Neural cell (in vitro differentiated cells): Measurements from ENCODE around the gene TAS2R50. TPM values are rescaled to one million over a fixed set of nuclear protein-coding genes. Genes with fewer than 3 reads are reported as not detected.

ENCODE experiments used
- H2AFZ ChIP-seq: fragments of 200-600, 300-800 bp; sonication (generic), shearing (Covaris generic); 2 replicates; pipeline ENCODE4 v1.6.0; 2014; ENCODE audit warnings: low read depth, mild to moderate bottlenecking, antibody characterized with exemption, low read length, moderate library complexity
- H3F3A ChIP-seq: fragments of 200-600 bp; shearing (Covaris generic); 2 replicates; pipeline ENCODE4 v1.6.1; 2016; ENCODE audit warnings: mild to moderate bottlenecking, moderate library complexity, mixed read lengths, antibody characterized with exemption, low read length; ENCODE audit not compliant: insufficient read depth, poor library complexity, severe bottlenecking
- H3K27ac ChIP-seq: fragments of 200-600, 300-800 bp; sonication (generic), shearing (Covaris generic); 2 replicates; pipeline ENCODE4 v1.5.1; 2014; ENCODE audit warnings: mild to moderate bottlenecking, low read length, moderate library complexity
- H3K27me3 ChIP-seq: fragments of 300-800, 200-600 bp; sonication (generic), shearing (Covaris generic); 2 replicates; pipeline ENCODE4 v1.6.0; 2014; ENCODE audit warnings: mild to moderate bottlenecking, low read depth, low read length, moderate library complexity; ENCODE audit not compliant: insufficient read depth
- H3K36me3 ChIP-seq: fragments of 300-800, 200-600 bp; sonication (generic), shearing (Covaris generic); 2 replicates; pipeline ENCODE4 v1.5.1; 2014; ENCODE audit warnings: mild to moderate bottlenecking, antibody characterized with exemption, low read length, moderate library complexity; ENCODE audit not compliant: insufficient read depth
- H3K4me2 ChIP-seq: fragments of 300-800, 200-600 bp; sonication (generic), shearing (Covaris generic); 2 replicates; pipeline ENCODE4 v1.6.0; 2014; ENCODE audit warnings: mild to moderate bottlenecking, low read length
- H3K4me3 ChIP-seq: fragments of 300-800, 200-600 bp; sonication (generic), shearing (Covaris generic); 2 replicates; pipeline ENCODE4 v1.5.1; 2014; ENCODE audit warnings: mild to moderate bottlenecking, low read length, moderate library complexity
- H3K79me2 ChIP-seq: fragments of 200-600 bp; shearing (Covaris generic); replicated peaks from 2 replicates; pipeline ENCODE4 v1.6.0; 2014; ENCODE audit warnings: mild to moderate bottlenecking, low read length, moderate library complexity; ENCODE audit not compliant: insufficient read depth
- H3K9ac ChIP-seq: fragments of 300-800, 200-600 bp; sonication (generic), shearing (Covaris generic); 2 replicates; pipeline ENCODE4 v1.6.1; 2016; ENCODE audit warnings: mild to moderate bottlenecking, low read length, mixed read lengths
- H3K9me2 ChIP-seq: fragments of 200-600 bp; shearing (Covaris generic); 2 replicates; pipeline ENCODE4 v1.6.1; 2016; ENCODE audit warnings: mild to moderate bottlenecking, low read length, mixed read lengths; ENCODE audit not compliant: insufficient read depth
- H3K9me3 ChIP-seq: fragments of 200-600, 300-800 bp; sonication (generic), shearing (Covaris generic); 2 replicates; pipeline ENCODE4 v1.6.1; 2016; ENCODE audit warnings: mild to moderate bottlenecking, mixed run types, low read length, moderate library complexity, mixed read lengths
- H4K20me1 ChIP-seq: fragments of 200-600 bp; shearing (Covaris generic); 2 replicates; pipeline ENCODE4 v1.6.1; 2016; ENCODE audit warnings: mild to moderate bottlenecking, mixed run types; ENCODE audit not compliant: insufficient read depth
- CTCF ChIP-seq: fragments of 450-650 bp; IDR thresholded peaks from 2 replicates; pipeline ENCODE4 v1.5.1; 2014; ENCODE audit warnings: antibody characterized with exemption, mild to moderate bottlenecking, moderate library complexity; ENCODE audit not compliant: poor library complexity, severe bottlenecking
- EP300 ChIP-seq: fragments of 450-650 bp; conservative IDR thresholded peaks from 2 replicates; pipeline ENCODE4 v1.6.1; 2014; ENCODE audit warnings: antibody characterized with exemption, mild to moderate bottlenecking, moderate library complexity; ENCODE audit not compliant: poor library complexity, severe bottlenecking
- EZH2 ChIP-seq: fragments of 200-600, 300-800 bp; shearing (Covaris generic), sonication (generic); IDR thresholded peaks from 2 replicates; pipeline ENCODE4 v1.6.1; 2014; ENCODE audit warnings: antibody characterized with exemption, low read length, borderline replicate concordance, mild to moderate bottlenecking; ENCODE audit not compliant: insufficient read depth, poor library complexity, severe bottlenecking
- MXI1 ChIP-seq: fragments of 450-650 bp; conservative IDR thresholded peaks from 2 replicates; pipeline ENCODE4 v1.6.1; 2014; ENCODE audit warnings: antibody characterized with exemption, mild to moderate bottlenecking; ENCODE audit not compliant: poor library complexity, severe bottlenecking
- POLR2AphosphoS5 ChIP-seq: IDR thresholded peaks from 2 replicates; pipeline ENCODE4 v1.6.1; 2012
- RAD21 ChIP-seq: fragments of 450-650 bp; conservative IDR thresholded peaks from 2 replicates; pipeline ENCODE4 v1.6.1; 2014; ENCODE audit warnings: antibody characterized with exemption, mild to moderate bottlenecking, moderate library complexity
- SMC3 ChIP-seq: fragments of 450-650 bp; conservative IDR thresholded peaks from 2 replicates; pipeline ENCODE4 v1.6.1; 2014; ENCODE audit warnings: antibody characterized with exemption, mild to moderate bottlenecking, moderate library complexity; ENCODE audit not compliant: poor library complexity
- TAF1 ChIP-seq: IDR thresholded peaks from 2 replicates; pipeline ENCODE4 v1.6.1; 2012; ENCODE audit warnings: low read depth
- polyA plus RNA-seq: library from polyadenylated mRNA; depleted of rRNA; stranded (reverse); fragments of >200 nt; gene quantifications from 2 replicates; pipeline ENCODE4 v1.2.3, GENCODE V29; 2014
- TF ChIP-seq, protein P1 (sequence below): IDR thresholded peaks from 2 replicates; pipeline ENCODE4 v1.6.1; 2012; ENCODE audit warnings: borderline replicate concordance

Gene TAS2R50
- polyA plus RNA-seq, 1 donor from 2014 or later: not detected

DNA sequence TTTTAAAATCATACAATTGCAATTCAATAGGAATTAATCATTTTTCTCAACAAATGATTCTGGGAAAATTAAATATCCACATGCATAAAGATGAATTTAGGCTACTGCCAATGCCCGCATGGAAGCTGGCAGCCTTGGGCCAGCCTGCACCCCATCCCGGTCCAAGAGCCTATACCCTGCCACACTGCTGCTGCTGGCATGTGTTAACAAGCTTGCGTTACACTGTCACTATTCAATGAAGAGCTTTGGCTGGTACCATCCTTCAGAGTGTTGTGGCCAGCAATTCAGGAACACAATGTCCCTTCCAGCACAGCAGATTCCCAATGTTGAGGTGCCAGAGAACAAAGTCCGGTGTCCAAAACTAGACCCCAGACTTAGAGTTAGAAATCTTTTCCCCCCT, 34.1 kb downstream of the TAS2R50 start:
- no peaks in the 10 kb centered on the region for H3K9me2 ChIP-seq
- no peaks in the 10 kb centered on the region for H4K20me1 ChIP-seq
- no peaks in the 10 kb centered on the region for H3K27me3 ChIP-seq
- H3K4me2 ChIP-seq: no peak overlapping the region
- no peak overlapping the region for H3K27ac ChIP-seq
- no peaks in the 10 kb centered on the region for H3K79me2 ChIP-seq
- no peak overlapping the region for H3K9ac ChIP-seq
- TF ChIP-seq TAF1: no peak
- TF ChIP-seq MXI1: no peak
- TF ChIP-seq EP300: no peak
- no peak for TF ChIP-seq EZH2
- TF ChIP-seq, protein P1, sequence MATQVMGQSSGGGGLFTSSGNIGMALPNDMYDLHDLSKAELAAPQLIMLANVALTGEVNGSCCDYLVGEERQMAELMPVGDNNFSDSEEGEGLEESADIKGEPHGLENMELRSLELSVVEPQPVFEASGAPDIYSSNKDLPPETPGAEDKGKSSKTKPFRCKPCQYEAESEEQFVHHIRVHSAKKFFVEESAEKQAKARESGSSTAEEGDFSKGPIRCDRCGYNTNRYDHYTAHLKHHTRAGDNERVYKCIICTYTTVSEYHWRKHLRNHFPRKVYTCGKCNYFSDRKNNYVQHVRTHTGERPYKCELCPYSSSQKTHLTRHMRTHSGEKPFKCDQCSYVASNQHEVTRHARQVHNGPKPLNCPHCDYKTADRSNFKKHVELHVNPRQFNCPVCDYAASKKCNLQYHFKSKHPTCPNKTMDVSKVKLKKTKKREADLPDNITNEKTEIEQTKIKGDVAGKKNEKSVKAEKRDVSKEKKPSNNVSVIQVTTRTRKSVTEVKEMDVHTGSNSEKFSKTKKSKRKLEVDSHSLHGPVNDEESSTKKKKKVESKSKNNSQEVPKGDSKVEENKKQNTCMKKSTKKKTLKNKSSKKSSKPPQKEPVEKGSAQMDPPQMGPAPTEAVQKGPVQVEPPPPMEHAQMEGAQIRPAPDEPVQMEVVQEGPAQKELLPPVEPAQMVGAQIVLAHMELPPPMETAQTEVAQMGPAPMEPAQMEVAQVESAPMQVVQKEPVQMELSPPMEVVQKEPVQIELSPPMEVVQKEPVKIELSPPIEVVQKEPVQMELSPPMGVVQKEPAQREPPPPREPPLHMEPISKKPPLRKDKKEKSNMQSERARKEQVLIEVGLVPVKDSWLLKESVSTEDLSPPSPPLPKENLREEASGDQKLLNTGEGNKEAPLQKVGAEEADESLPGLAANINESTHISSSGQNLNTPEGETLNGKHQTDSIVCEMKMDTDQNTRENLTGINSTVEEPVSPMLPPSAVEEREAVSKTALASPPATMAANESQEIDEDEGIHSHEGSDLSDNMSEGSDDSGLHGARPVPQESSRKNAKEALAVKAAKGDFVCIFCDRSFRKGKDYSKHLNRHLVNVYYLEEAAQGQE: no peak
- TF ChIP-seq POLR2AphosphoS5: no peak
- no peak for TF ChIP-seq SMC3
- no peak for TF ChIP-seq CTCF
- TF ChIP-seq RAD21: no peak
- H3K4me3 ChIP-seq: no peak overlapping the region
- H2AFZ ChIP-seq: no peak overlapping the region
- peaks cover 14% of the 10 kb centered on the region for H3K9me3 ChIP-seq
- no peaks in the 10 kb centered on the region for H3K36me3 ChIP-seq
- H3F3A ChIP-seq: no peaks in the 10 kb centered on the region

DNA sequence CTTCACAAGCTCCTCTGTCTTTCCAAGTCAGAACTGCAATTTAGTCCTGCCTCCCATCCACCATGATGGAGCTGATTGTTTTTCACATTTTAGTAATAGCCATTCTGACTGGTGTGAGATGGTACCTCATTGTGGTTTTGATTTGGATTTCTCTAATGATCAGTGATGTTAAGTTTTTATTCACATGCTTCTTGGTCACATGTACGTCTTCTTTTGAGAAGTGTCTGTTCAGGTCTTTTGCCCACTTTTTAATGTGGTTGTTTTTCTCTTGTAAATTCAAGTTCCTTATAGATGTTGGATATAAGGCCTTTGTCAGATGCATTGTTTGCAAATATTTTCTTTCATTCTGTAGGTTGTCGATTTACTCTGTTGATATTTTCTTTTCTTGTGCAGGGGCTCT, 43.5 kb downstream of the TAS2R50 start:
- Histone ChIP-seq H3K4me2 (no peak overlapping the region), H3K9me2 (no peaks in the 10 kb centered on the region), H4K20me1 (no peaks in the 10 kb centered on the region), H3K4me3 (no peak overlapping the region), H3K9ac (no peak overlapping the region), H3K27me3 (no peaks in the 10 kb centered on the region), H3F3A (no peaks in the 10 kb centered on the region), H3K79me2 (no peaks in the 10 kb centered on the region), H3K27ac (no peak overlapping the region), H3K9me3 (peaks cover 9% of the 10 kb centered on the region), H2AFZ (no peak overlapping the region), H3K36me3 (no peaks in the 10 kb centered on the region)
- TF ChIP-seq TAF1 (no peak), SMC3 (no peak), EP300 (no peak), CTCF (no peak), EZH2 (no peak), POLR2AphosphoS5 (no peak), RAD21 (no peak), MXI1 (no peak)
- TF ChIP-seq, protein P1: no peak
